ENCODE data around the gene IGDCC3.

The IGDCC3 gene

DNA sequence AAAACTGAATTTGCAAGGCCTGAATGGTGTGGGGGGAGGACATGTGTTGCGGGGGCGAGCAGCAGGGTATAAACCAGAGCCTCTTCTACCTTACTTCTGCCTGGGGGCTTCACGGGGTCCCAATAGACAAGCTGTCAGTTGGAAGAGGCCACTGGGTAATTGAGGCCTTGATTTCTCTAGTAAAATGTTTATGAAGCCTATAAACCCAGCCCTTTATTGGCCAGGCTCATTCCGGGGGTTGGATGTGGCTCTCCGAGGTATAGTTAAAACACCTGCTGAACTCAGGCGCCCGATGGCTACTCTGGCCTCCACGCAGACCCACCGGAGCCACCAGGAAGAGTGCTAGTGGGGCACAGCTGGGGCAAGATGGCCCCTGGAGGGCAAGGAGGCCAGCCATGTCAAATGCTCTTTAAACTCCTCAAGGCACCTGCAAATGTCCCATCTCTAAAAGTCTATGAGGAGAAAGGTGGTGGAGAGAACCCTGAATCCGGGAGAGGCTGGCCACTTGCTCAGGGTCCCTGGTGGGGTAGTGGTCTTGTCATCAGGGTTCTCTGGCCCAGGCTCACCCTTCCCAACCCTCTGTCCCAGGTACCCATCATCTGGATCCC is 34.3 kb downstream of the IGDCC3 start:
- no peak for DNase-seq (ENCODE audit: low read depth in 3 of 3)

- DNase-seq (ENCODE audit: low read depth in 3 of 3) = no peak
These were observed 35.3 kb downstream of the IGDCC3 start for GRCh38 chr15:65342493-65342892.

DNA sequence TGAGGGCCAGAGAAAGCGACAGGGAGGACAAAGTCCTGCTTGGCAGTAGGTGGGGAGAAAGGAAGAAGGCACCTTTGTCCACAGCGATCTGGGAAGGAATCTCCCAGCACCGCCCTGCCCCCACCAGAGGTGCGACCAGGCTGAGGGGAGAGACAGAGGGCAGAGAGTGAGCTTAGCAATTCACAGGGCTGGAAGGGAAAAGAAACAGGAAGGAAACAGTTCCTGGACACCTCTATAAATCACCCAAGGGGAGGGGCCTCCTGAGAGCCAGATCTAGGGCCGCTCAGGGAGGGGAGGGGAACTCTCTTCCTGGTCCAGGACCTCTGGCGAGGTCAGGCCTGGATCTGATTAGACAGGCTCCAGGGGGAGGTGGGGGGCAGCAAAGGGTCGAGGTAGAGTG is 37.9 kb downstream of the IGDCC3 start:
- DNase-seq (ENCODE audit: low read depth in 3 of 3) = no peak

- DNase-seq (ENCODE audit: low read depth in 3 of 3) = no peak
These were observed 38.4 kb downstream of the IGDCC3 start for GRCh38 chr15:65339416-65339815.

- no peak for DNase-seq (ENCODE audit: low read depth in 3 of 3)
These were observed 39.0 kb downstream of the IGDCC3 start for GRCh38 chr15:65338823-65339222.

GRCh38 chr15:65338366-65338765 is 39.4 kb downstream of the IGDCC3 start:
- DNase-seq (ENCODE audit: low read depth in 3 of 3) = no peak

- no peak for DNase-seq (ENCODE audit: low read depth in 3 of 3)
These were observed 40.2 kb downstream of the IGDCC3 start for GRCh38 chr15:65337436-65338070.

GRCh38 chr15:65336493-65337435 is 41.0 kb downstream of the IGDCC3 start:
- no peak for DNase-seq (ENCODE audit: low read depth in 3 of 3)

GRCh38 chr15:65335278-65336055 is 42.3 kb downstream of the IGDCC3 start:
- DNase-seq (ENCODE audit: low read depth in 3 of 3) = no peak

DNA sequence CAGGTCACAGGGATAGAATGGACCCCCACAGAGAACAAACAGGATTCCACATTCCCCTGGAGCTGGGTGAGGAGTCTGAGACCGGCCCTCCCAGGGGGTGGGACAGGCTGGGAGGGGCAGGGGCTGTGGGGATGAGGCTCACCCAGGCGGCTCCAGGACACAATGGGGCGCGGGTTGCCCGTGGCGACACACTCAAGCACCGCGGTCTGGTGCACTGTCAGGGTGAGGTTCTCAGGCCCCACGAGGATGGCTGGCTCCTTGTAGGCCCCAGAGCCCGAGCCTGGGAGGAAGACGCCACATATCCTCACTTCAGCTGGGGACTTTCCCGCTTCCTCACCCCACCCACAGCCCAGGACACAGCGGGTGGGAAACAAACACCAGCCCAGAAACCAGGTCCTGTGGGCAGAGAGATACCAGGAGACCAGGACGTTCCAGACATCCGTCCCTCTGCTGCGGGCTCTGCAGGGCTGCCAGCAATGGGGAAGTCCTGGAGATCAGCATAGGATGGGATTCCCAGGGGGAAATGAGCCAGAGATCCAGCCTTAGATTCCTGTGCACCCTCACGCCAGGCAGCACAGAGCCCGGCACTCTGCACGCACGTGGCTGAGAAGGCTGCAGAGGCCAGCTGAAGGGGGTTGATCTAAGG is 43.1 kb downstream of the IGDCC3 start:
- DNase-seq (ENCODE audit: low read depth in 3 of 3) = no peak

DNA sequence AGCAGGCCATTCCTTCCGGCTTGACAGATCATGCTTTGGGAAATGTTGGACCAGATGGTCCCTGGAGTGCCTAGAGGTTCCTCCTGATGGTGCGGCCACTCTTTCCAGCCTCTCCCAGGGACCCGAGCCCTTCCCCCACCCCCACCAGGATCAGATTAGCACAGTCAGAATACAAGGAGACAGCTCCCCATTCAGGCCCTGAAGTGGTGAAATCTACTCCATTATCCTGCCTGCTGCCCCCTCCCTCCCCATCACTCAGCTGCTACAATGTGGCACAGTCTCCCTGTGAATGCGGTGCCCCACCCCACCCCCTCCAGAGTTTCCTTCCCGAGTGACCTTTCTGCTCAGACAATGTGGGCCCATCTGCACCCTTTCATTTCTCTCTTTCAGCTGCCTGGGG is 43.9 kb downstream of the IGDCC3 start:
- no peak for DNase-seq (ENCODE audit: low read depth in 3 of 3)

GRCh38 chr15:65333148-65333820 is 44.5 kb downstream of the IGDCC3 start:
- no peak for DNase-seq (ENCODE audit: low read depth in 3 of 3)

- DNase-seq (ENCODE audit: low read depth in 3 of 3) = no peak
These were observed 45.2 kb downstream of the IGDCC3 start for GRCh38 chr15:65332391-65333147.

DNA sequence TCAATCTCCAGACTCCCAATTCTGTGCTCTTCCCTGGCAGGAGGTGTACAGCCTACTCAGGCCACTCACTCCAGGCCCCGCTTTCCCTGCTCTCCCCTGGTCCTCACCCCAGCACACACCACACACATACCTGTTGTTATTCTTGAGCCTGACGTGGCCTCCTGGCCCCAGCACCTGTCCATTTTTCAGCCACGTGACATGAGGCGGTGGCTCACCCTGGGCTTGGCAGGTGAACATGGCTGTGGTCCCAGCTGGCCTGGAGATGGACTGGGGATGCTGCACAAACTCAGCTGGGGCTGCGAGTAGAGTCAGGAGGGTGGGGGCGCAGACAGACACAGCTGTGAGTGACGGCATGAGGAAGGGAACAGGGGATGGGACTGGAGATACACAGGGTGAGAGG is 46.0 kb downstream of the IGDCC3 start:
- no peak for DNase-seq (ENCODE audit: low read depth in 3 of 3)

- DNase-seq (ENCODE audit: low read depth in 3 of 3) = no peak
These were observed 46.7 kb downstream of the IGDCC3 start for GRCh38 chr15:65330934-65331645.

GRCh38 chr15:65329984-65330735 is 47.6 kb downstream of the IGDCC3 start:
- DNase-seq (ENCODE audit: low read depth in 3 of 3) = no peak

GRCh38 chr15:65329288-65329983 is 48.4 kb downstream of the IGDCC3 start:
- no peak for DNase-seq (ENCODE audit: low read depth in 3 of 3)
